Endodermal cell (in vitro differentiated cells): Measurements from ENCODE around the gene CPA3. TPM values are rescaled to one million over a fixed set of nuclear protein-coding genes. Genes with fewer than 3 reads are reported as not detected.

Source experiments
- DNase-seq: peaks from one replicate; pipeline ENCODE4 v3.0.0-alpha.2; 2017
- H3K27ac ChIP-seq: 2 replicates; pipeline ENCODE4 v1.5.1; 2013; ENCODE audit warnings: mild to moderate bottlenecking, low read depth, low read length, moderate library complexity
- H3K27me3 ChIP-seq: 2 replicates; pipeline ENCODE4 v1.6.1; 2013; ENCODE audit warnings: mild to moderate bottlenecking, low read length, moderate library complexity; ENCODE audit not compliant: insufficient read depth, control insufficient read depth, poor library complexity, severe bottlenecking
- H3K36me3 ChIP-seq: 2 replicates; pipeline ENCODE4 v1.7.0; 2013; ENCODE audit warnings: mild to moderate bottlenecking, low read length, moderate library complexity; ENCODE audit not compliant: control insufficient read depth, insufficient read depth
- H3K4me1 ChIP-seq: one replicate; pipeline ENCODE4 v1.7.0; 2013; ENCODE audit warnings: low read length; ENCODE audit not compliant: control insufficient read depth, insufficient read depth
- H3K4me3 ChIP-seq: 2 replicates; pipeline ENCODE4 v1.5.1; 2013; ENCODE audit warnings: mild to moderate bottlenecking, low read length, moderate library complexity
- H3K9ac ChIP-seq: 2 replicates; pipeline ENCODE4 v1.6.1; 2013; ENCODE audit warnings: mild to moderate bottlenecking, low read length, moderate library complexity; ENCODE audit not compliant: poor library complexity, severe bottlenecking; ENCODE audit errors: extremely low read depth
- H3K9me3 ChIP-seq: 2 replicates; pipeline ENCODE4 v1.6.1; 2013; ENCODE audit warnings: mild to moderate bottlenecking, low read length, moderate library complexity; ENCODE audit not compliant: control insufficient read depth
- H3K27ac Mint-ChIP-seq: 2 replicates; pipeline ENCODE4 v1.8.0; 2020; ENCODE audit warnings: mixed read lengths
- H3K27me3 Mint-ChIP-seq: 2 replicates; pipeline ENCODE4 v1.8.0; 2021; ENCODE audit warnings: mild to moderate bottlenecking, mixed read lengths; ENCODE audit not compliant: insufficient read depth
- H3K36me3 Mint-ChIP-seq: 2 replicates; pipeline ENCODE4 v1.8.0; 2020; ENCODE audit warnings: low read depth, mixed read lengths
- H3K4me1 Mint-ChIP-seq: 2 replicates; pipeline ENCODE4 v1.8.0; 2020; ENCODE audit warnings: mixed read lengths
- H3K4me3 Mint-ChIP-seq: 2 replicates; pipeline ENCODE4 v1.8.0; 2020; ENCODE audit warnings: mild to moderate bottlenecking, moderate library complexity, mixed read lengths
- H3K9me3 Mint-ChIP-seq: 2 replicates; pipeline ENCODE4 v1.8.0; 2020; ENCODE audit warnings: mild to moderate bottlenecking, mixed read lengths
- CTCF ChIP-seq: fragments of 200-600 bp; sonication (generic); conservative IDR thresholded peaks from 2 replicates; pipeline ENCODE4 v1.5.0; 2021; ENCODE audit warnings: antibody characterized with exemption, mild to moderate bottlenecking
- WGBS, 2 experiments: methylation state at CpG; one replicate each; pipeline versions ENCODE4 v1.1.5 to v1.1.7; 2013; ENCODE audit warnings: missing lambda C conversion rate in 2 of 2, mixed read lengths in 1 of 2; ENCODE audit not compliant: insufficient coverage in 1 of 2, insufficient read length in 1 of 2; 5-methylcytosine and 5-hydroxymethylcytosine counted together
- total RNA-seq, 2 donors: library from RNA; stranded (reverse); fragmentation: NEBNext Ultra II Directional in 1 of 2; extraction: Animal tissue kit (Norgen Biotek cat#: 25700) in 1 of 2; gene quantifications; 2 replicates in 1 of 2; 3 replicates in 1 of 2; pipeline ENCODE4 v1.2.1, GENCODE V29; 2021

The CPA3 gene
- total RNA-seq, 2 donors from 2014 or later, result not detected

DNA sequence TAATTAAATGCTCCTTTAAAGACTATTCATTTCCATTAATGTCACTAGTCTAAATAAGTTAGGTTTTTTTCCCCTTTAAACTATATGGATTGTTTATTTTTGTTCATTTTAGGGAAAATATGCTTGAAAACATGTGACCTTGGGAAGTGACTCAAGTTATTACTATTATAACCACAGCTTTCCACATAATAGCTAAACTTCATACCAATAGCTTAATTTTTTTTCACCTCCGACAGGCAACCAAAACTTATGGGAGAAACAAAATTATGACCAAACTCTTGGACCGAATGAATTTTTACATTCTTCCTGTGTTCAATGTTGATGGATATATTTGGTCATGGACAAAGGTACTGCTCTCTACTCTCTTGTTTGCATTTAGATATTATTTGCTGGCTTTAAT, 16.2 kb downstream of the CPA3 start:
- no peak for DNase-seq
- no peak overlapping the region for H3K4me3 ChIP-seq
- Mint-ChIP-seq H3K36me3 (no peaks in the 10 kb centered on the region), H3K9me3 (no peaks in the 10 kb centered on the region), H3K27ac (no peak overlapping the region), H3K27me3 (no peaks in the 10 kb centered on the region), H3K4me1 (no peaks in the 10 kb centered on the region), H3K4me3 (no peak overlapping the region)
- no peak for TF ChIP-seq CTCF
- H3K27me3 ChIP-seq, result no peaks in the 10 kb centered on the region
- WGBS, 2 experiments, result 71 to 86% methylated on average over 1 to 2 of the region's 2 CpGs
- H3K9me3 ChIP-seq, result no peaks in the 10 kb centered on the region
- H3K9ac ChIP-seq, result no peak overlapping the region
- H3K27ac ChIP-seq, result no peak overlapping the region
- no peaks in the 10 kb centered on the region for H3K36me3 ChIP-seq
- H3K4me1 ChIP-seq, result no peaks in the 10 kb centered on the region

DNA sequence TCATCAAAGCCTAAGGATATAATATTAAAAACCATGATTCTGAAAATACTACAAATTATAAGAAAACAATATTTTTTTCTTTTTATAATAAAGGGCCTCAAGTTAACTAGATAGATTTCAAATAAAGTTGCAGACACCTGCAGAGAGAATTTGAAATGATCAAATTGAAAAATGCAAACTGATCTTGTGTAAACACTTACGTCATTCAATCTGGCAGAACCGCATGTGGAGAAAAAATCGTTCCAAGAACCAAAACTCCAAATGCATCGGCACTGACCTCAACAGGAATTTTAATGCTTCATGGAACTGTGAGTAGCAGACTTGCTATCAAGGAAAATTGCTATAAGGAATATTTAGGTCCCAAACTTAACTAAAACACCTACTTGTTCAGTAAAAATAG, 17.2 kb downstream of the CPA3 start:
- Mint-ChIP-seq H3K27me3 (no peaks in the 10 kb centered on the region), H3K27ac (no peak overlapping the region), H3K4me3 (no peak overlapping the region), H3K36me3 (no peaks in the 10 kb centered on the region), H3K9me3 (no peaks in the 10 kb centered on the region), H3K4me1 (no peaks in the 10 kb centered on the region)
- Histone ChIP-seq H3K27me3 (no peaks in the 10 kb centered on the region), H3K9me3 (no peaks in the 10 kb centered on the region), H3K36me3 (no peaks in the 10 kb centered on the region), H3K27ac (no peak overlapping the region), H3K9ac (no peak overlapping the region), H3K4me3 (no peak overlapping the region), H3K4me1 (no peaks in the 10 kb centered on the region)
- 92 to 95% methylated on average over 4 of the region's 4 CpGs for WGBS, 2 experiments
- no peak for TF ChIP-seq CTCF
- no peak for DNase-seq

GRCh38 chr3:148883163-148883562, 18.1 kb downstream of the CPA3 start:
- Mint-ChIP-seq H3K9me3 (no peaks in the 10 kb centered on the region), H3K27me3 (no peaks in the 10 kb centered on the region), H3K4me3 (no peak overlapping the region), H3K27ac (no peak overlapping the region), H3K36me3 (no peaks in the 10 kb centered on the region), H3K4me1 (no peaks in the 10 kb centered on the region)
- Histone ChIP-seq H3K27me3 (no peaks in the 10 kb centered on the region), H3K36me3 (no peaks in the 10 kb centered on the region), H3K9me3 (no peaks in the 10 kb centered on the region), H3K4me1 (no peaks in the 10 kb centered on the region), H3K4me3 (no peak overlapping the region), H3K27ac (no peak overlapping the region), H3K9ac (no peak overlapping the region)
- TF ChIP-seq CTCF, result no peak
- no peak for DNase-seq
- WGBS, 2 experiments, result 78 to 94% methylated on average over 1 of the region's 1 CpG
